Measurements from ENCODE around the gene HPN.
"Not testable (repeated sequence)": the region's sequence is repeated elsewhere in the genome, so short reads cannot be mapped to it uniquely, and the experiment has no call there.

Gene HPN

GRCh38 chr19:35041548-35042055 lies at the start of gene HPN:
Gene HPN (plus strand): TSS chr19:35041721. CDS start chr19:35042507, 786 bp downstream.
- DNase-seq (ENCODE audit: low spot score) (no peak), FAIRE-seq (no peak)

- not testable (repeated sequence) for DNase-seq (ENCODE audit: low spot score); FAIRE-seq
Measured at GRCh38 chr19:34992582-34992981, 48.9 kb upstream of the HPN start.

DNA sequence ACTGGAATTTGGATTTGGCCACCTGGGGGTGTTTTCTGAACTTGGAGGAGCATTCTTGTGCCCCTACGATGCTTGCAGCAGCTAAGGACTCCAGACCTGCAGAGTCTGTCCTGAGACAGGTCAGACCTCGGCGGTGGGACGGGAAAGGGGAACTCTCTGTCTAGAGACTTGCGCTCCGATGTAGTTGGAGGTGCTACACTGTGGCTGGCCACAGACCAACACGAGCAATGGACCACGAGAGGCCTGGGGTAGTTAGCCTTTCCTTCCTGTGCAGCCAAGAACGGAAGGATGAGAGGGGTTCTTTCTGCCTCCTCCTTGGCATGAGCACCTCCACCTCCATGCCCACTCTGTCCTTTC lies 47.3 kb upstream of the HPN start:
- DNase-seq (ENCODE audit: low spot score): no peak
- FAIRE-seq: no peak

DNA sequence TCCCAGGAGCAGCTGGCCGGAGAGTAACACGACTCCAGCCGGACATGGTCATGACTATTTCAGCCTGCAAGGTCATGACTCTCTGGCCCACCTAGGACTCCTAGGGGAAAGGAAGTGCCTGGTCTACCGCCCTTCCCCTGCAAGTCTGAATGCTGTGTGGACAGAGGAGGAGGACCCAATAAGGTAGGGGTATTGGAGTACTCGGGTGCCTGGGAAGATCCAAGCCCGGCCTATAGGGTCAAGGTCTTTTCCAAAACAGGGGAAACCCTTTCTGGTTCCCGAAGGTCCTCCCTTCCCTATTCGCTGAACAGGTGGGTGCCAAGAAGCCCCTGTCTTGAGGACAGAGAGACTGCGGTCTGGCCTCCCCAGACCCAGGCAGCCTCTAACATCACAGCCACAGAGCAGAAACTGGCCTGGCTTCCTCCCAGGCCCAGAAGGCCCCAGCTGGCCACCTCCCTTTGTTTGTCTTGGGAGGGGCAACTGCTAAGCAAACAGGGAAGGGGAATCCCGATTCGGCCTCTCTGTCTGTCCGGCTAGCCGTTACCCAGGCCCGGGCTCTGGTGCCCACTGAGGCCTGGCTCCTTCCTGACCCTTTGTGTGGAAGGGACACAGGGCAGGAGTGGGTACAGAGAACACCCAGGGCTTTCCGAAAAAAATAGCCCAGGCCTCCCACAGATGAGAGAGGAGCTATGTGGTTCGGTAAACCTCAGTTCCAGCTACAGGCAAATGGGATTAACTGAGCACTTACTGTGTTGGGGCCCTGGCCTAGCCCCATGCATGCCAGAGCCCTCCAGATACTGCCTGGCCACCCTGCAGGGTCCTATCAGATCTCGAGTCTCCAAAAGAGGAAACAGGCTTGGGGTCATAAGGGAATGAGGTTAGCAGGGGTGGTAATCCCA lies 46.6 kb upstream of the HPN start:
- no peak for FAIRE-seq

DNA sequence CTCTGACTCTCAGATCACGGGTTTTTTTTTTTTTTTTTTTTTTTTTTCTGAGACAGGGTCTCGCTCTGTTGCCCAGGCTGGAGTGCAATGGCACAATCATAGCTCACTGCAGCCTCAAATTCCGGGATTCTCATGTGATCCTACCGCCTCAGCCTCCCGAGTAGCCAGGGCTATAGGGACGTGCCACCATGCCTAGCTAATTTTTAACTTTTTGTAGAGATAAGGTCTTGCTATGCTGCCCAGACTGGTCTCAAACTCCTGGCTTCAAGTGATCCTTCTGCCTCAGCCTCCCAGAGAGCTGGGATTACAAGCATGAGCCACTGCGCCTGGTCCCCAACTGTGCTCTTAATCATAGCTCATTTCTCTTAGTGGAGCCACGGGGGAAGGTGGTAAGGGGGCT lies 46.0 kb upstream of the HPN start:
- DNase-seq (ENCODE audit: low spot score) (no peak), FAIRE-seq (no peak)

More for the DNA sequence above, 46.6 kb upstream of the HPN start:
- DNase-seq (ENCODE audit: low spot score): peak; percentile 17

GRCh38 chr19:34997071-34997617 lies 44.4 kb upstream of the HPN start:
- FAIRE-seq: no peak
- no peak for DNase-seq (ENCODE audit: low spot score)

DNA sequence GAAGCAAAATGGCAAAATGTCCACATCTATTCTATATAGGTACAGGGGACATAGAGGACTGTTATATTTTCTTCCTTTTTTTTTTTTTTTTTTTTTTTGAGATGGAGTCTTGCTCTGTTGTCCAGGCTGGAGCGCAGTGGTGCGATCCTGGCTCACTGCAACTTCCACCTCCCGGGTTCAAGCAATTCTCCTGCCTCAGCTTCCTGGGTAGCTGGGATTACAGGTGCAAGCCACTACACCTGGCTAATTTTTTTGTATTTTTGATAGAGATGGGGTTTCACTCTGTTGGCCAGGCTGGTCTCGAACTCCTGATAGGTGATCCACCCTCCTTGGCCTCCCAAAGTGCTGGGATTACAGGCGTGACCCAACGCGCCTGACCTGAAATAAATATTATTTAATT lies 43.3 kb upstream of the HPN start:
- not testable (repeated sequence) for DNase-seq (ENCODE audit: low spot score); FAIRE-seq

- DNase-seq (ENCODE audit: low spot score) (no peak), FAIRE-seq (no peak)
Measured at GRCh38 chr19:34998777-34999497, 42.6 kb upstream of the HPN start.

DNA sequence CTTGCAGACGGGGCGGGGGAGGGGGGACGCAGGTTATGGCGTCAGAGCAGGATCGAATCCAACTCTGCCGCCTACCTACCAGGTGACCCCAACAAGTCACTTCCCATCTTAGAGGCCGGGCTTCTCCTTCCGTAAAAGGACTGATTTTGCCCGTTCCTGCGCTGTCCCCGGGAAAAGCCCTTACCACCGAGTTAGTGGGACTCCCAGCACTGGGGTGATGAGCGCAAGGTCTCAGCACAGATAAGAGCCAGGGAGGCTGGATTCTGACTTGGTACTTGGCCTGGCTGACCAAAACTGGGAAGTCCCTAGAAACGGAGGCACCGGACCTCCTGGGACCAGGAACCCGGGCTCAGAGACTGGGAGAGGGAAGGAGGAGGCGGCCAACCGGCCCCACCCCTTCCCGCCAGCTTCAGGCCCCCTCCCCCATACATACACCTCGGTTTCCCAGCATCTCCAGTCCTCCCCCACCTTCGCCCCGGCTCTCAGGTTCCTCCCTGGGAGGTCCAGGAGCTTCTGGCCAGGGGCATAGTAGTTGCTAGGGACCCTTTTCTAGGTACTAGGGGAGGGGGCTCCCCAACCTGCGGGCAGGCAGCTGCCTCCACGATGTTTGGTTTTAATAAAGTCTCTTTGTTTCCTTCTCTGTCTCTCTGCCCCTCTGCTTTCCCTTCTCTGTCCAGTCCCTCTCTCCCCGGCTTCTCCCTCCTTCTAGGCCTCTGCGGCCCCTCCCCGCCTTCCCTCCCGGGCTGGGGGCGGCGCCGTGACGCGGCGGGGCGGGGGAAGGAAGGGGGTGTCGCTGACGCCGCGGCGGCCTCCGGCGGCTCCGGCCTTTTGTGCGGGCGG lies 41.8 kb upstream of the HPN start, which contains the start of gene GRAMD1A:
Gene GRAMD1A (plus strand): TSS at position 826 of the 840 bp plus-strand sequence. CDS start 156 bp downstream, outside the sequence.
- DNase-seq (ENCODE audit: low spot score): peak; percentile 55
- FAIRE-seq: no peak

DNA sequence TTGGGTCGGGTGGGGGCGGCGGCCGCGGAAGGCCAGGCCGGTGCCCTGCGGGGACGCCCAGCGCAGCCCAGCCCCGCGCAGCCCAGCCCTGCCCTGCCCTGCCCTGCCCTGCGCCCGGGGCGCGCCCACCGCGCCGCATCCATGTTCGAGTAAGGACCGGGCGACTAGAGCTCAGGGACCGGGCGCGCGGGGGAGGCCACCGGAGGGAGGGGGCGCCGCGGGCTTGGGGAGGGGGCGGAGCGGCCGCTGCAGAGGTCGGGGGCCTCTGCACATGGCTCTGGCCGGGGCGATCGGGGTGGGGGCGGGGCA lies 41.2 kb upstream of the HPN start:
- FAIRE-seq (no peak), DNase-seq (ENCODE audit: low spot score) (no peak)

GRCh38 chr19:35000647-35001501 lies 40.6 kb upstream of the HPN start:
- DNase-seq (ENCODE audit: low spot score) (peak; percentile 33), FAIRE-seq (no peak)

- DNase-seq (ENCODE audit: low spot score) (no peak), FAIRE-seq (no peak)
Measured at GRCh38 chr19:35002037-35002535, 39.4 kb upstream of the HPN start.

GRCh38 chr19:35004517-35005255 lies 36.8 kb upstream of the HPN start:
- FAIRE-seq: no peak
- no peak for DNase-seq (ENCODE audit: low spot score)

- DNase-seq (ENCODE audit: low spot score) (no peak), FAIRE-seq (no peak)
Measured at GRCh38 chr19:35005256-35005977, 36.1 kb upstream of the HPN start.

DNA sequence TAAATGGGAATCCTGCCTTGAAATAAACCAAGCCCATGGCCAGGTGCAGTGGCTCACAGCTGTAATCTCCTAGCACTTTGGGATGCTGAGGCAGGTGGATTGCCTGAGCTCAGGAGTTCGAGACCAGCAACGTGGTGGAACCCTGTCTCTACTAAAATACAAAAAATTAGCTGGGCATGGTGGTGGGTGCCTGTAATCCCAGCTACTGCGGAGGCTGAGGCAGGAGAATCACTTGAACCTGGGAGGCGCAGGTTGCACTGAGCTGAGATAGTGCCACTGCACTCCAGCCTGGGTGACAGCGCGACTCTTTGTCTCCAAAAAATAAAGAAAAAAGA lies 35.5 kb upstream of the HPN start:
- not testable (repeated sequence) for FAIRE-seq; DNase-seq (ENCODE audit: low spot score)

DNA sequence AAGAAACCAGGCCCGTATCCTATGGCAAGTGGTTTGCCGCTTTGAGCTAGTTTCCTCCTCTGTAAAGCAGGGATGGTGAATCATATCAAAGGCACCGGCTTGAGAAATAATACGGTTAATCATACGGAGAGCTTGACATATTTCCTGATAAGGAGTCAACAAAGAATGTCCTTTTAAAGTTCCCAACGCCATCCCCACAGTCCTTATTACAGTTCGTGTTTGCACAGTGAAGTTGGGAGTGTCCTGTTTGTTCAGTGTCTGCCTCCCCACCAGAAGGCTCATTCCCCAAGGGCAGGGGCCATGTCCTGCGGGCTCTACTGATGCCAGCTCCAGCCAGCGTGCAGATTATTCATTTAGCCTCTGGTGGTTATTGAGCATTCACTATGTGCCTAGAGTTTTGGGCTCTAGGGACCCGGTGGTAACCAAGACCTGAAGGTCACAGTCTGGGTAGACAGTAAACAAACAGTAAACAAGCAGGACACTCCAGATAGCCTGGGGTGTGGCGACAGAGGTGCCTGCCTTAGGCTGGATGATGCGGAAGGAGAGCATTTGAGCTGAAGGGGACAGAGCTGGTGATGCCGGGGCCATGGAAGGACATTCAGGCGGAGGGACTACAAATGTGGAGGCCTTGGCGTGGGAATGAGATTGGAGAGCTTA lies 35.1 kb upstream of the HPN start:
- DNase-seq (ENCODE audit: low spot score) (peak; percentile 93), FAIRE-seq (peak; percentile 93)

- FAIRE-seq (no peak), DNase-seq (ENCODE audit: low spot score) (no peak)
Measured at GRCh38 chr19:35006999-35007365, 34.5 kb upstream of the HPN start.

DNA sequence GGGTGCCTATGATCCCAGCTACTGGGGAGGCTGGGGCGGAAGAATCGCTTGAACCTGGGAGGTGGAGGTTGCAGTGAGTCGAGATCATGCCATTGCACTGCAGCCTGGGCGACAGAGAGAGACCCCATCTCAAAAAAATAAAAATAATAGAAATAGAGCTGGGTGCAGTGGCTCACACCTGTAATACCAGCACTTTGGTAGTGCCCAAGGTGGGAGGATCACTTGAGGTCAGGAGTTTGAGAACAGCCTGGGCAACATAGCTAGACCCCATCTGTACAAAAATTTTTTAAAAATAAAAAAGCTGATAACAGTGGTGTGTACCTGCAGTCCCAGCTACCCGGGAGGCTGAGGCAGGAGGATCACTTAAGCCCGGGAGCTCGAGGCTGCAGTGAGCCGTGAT lies 34.1 kb upstream of the HPN start:
- DNase-seq (ENCODE audit: low spot score); FAIRE-seq: not testable (repeated sequence)

Data from RCC 7860 (cell line).